Ishikawa (cell line): Measurements from ENCODE around the gene TMEM19.

ENCODE experiments used
- EGR1 ChIP-seq: IDR thresholded peaks from 2 replicates; pipeline ENCODE4 v1.6.1; 2012
- EP300 ChIP-seq: IDR thresholded peaks from 2 replicates; pipeline ENCODE4 v1.6.1; 2012; ENCODE audit warnings: borderline replicate concordance
- FOXM1 ChIP-seq: IDR thresholded peaks from 2 replicates; pipeline ENCODE4 v1.6.1; 2012; ENCODE audit warnings: low read depth, borderline replicate concordance
- RAD21 ChIP-seq: IDR thresholded peaks from 2 replicates; pipeline ENCODE4 v1.6.1; 2012; ENCODE audit warnings: low read depth
- YY1 ChIP-seq: IDR thresholded peaks from 2 replicates; pipeline ENCODE4 v1.6.1; 2012; ENCODE audit warnings: low read depth
- TF ChIP-seq, protein P1 (sequence below): IDR thresholded peaks from 2 replicates; pipeline ENCODE4 v1.6.1; 2012; ENCODE audit warnings: low read depth, mild to moderate bottlenecking

DNA sequence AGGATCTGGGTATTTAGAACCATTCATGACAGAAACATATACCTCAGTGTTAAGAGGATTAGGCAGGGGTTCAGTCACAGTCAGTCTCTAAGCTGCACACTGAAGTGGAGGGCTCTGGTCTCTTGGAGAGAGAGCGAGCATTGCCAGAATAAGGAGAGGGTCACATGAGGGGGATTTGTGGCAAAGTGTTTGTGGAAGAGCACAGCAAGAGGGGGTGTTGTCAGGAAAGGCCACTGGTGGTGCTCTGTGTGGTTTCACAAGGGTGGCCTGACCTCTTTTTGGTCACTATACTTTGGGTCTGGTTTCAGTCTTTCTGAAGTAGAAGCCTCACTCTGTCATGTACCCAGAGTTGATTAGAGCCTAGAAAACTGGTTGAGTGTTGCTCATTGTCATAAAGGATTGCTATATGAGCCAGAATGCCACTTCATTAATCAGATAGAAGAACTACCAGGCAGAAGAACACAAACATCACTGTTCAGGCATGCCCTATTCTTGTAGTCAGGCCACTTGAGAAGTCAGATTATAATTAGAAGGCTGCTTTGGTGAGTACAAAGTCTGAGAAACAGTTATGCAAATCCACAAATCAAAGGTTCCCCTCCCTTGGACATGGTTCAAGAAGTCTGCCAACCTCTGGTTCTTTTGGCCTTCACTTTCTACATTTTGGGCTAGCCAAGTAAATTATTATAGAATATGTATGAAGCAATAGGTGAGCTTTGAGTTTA, 8.4 kb downstream of the TMEM19 start:
- TF ChIP-seq, protein P1, sequence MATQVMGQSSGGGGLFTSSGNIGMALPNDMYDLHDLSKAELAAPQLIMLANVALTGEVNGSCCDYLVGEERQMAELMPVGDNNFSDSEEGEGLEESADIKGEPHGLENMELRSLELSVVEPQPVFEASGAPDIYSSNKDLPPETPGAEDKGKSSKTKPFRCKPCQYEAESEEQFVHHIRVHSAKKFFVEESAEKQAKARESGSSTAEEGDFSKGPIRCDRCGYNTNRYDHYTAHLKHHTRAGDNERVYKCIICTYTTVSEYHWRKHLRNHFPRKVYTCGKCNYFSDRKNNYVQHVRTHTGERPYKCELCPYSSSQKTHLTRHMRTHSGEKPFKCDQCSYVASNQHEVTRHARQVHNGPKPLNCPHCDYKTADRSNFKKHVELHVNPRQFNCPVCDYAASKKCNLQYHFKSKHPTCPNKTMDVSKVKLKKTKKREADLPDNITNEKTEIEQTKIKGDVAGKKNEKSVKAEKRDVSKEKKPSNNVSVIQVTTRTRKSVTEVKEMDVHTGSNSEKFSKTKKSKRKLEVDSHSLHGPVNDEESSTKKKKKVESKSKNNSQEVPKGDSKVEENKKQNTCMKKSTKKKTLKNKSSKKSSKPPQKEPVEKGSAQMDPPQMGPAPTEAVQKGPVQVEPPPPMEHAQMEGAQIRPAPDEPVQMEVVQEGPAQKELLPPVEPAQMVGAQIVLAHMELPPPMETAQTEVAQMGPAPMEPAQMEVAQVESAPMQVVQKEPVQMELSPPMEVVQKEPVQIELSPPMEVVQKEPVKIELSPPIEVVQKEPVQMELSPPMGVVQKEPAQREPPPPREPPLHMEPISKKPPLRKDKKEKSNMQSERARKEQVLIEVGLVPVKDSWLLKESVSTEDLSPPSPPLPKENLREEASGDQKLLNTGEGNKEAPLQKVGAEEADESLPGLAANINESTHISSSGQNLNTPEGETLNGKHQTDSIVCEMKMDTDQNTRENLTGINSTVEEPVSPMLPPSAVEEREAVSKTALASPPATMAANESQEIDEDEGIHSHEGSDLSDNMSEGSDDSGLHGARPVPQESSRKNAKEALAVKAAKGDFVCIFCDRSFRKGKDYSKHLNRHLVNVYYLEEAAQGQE = no peak
- TF ChIP-seq RAD21 (no peak), EP300 (no peak), YY1 (no peak), EGR1 (no peak), FOXM1 (no peak)
